ENCODE data around the gene ADAMTSL1.

Gene ADAMTSL1

GRCh38 chr9:18473652-18474279 is at the start of gene ADAMTSL1:
ADAMTSL1 (plus strand) TSS chr9:18474153; CDS start chr9:18474233, 80 bp downstream.
- no peak for TF ChIP-seq CTCF (conservative IDR thresholded peaks at IDR 0.05)
- H3K27ac ChIP-seq, result peak within 1 kb of the TSS; percentile 45; the same call in 1 of the 2 replicates

- TF ChIP-seq CTCF (conservative IDR thresholded peaks at IDR 0.05), result no peak
- no peak overlapping the region for H3K27ac ChIP-seq
Observed at GRCh38 chr9:18427691-18428090, 46.3 kb upstream of the ADAMTSL1 start.

- H3K27ac ChIP-seq, result no peak overlapping the region
- TF ChIP-seq CTCF (conservative IDR thresholded peaks at IDR 0.05), result no peak
Observed at GRCh38 chr9:18428661-18429060, 45.3 kb upstream of the ADAMTSL1 start.

GRCh38 chr9:18429070-18429469 is 44.9 kb upstream of the ADAMTSL1 start:
- TF ChIP-seq CTCF (conservative IDR thresholded peaks at IDR 0.05), result no peak
- H3K27ac ChIP-seq, result no peak overlapping the region

GRCh38 chr9:18433620-18434019 is 40.3 kb upstream of the ADAMTSL1 start:
- H3K27ac ChIP-seq, result no peak overlapping the region

GRCh38 chr9:18437315-18438201 is 36.4 kb upstream of the ADAMTSL1 start:
- TF ChIP-seq CTCF (conservative IDR thresholded peaks at IDR 0.05), result no peak
- H3K27ac ChIP-seq, result peak overlapping the region; percentile 66

More at GRCh38 chr9:18433620-18434019, 40.3 kb upstream of the ADAMTSL1 start:
- TF ChIP-seq CTCF (conservative IDR thresholded peaks at IDR 0.05), result no peak

GRCh38 chr9:18438300-18438925 is 35.5 kb upstream of the ADAMTSL1 start:
- peak overlapping the region; percentile 66 for H3K27ac ChIP-seq
- TF ChIP-seq CTCF (conservative IDR thresholded peaks at IDR 0.05), result no peak
